Esophagus muscularis mucosa (tissue), 3 donors: ENCODE data around the gene MED13L.

Experiments used
- POLR2A ChIP-seq: fragments of 450-650 bp; IDR thresholded peaks from one replicate; pipeline ENCODE4 v1.6.1; 2017; ENCODE audit warnings: antibody characterized with exemption, moderate library complexity, mild to moderate bottlenecking, low read depth
- POLR2AphosphoS5 ChIP-seq, 2 donors: sonication (generic); formaldehyde crosslinking; IDR thresholded peaks; one replicate each; pipeline ENCODE4 v1.6.1; 2017; ENCODE audit warnings: antibody characterized with exemption in 2 of 2
- TF ChIP-seq, protein P1 (sequence below), 3 experiments: fragments of 200-600 bp in 2 of 3; fragments of 450-650 bp in 1 of 3; sonication (generic) in 2 of 3; IDR thresholded peaks; one replicate each; pipeline ENCODE4 v1.5.1; 2017 to 2019; ENCODE audit warnings: antibody characterized with exemption in 3 of 3, mild to moderate bottlenecking in 2 of 3, moderate library complexity in 1 of 3

DNA sequence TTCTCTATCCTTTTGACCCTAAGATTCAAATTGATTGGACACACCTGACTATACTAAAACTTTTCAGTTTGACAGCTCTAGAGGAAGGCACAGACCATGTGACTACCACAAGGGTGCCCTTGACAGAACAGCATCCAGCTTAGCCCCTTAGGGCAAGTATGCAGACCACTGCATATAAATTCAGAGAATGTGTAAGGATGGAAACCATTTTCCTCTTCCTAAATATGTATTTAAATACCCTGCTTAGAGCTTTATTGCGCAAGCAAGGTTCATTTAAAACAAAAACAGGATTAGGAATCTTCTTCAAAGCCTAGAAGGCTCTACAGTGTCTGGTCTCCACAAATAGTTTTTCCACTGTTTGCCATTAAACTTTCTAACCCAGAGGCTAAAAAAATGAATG, 202.8 kb downstream of the MED13L start:
- TF ChIP-seq, protein P1, sequence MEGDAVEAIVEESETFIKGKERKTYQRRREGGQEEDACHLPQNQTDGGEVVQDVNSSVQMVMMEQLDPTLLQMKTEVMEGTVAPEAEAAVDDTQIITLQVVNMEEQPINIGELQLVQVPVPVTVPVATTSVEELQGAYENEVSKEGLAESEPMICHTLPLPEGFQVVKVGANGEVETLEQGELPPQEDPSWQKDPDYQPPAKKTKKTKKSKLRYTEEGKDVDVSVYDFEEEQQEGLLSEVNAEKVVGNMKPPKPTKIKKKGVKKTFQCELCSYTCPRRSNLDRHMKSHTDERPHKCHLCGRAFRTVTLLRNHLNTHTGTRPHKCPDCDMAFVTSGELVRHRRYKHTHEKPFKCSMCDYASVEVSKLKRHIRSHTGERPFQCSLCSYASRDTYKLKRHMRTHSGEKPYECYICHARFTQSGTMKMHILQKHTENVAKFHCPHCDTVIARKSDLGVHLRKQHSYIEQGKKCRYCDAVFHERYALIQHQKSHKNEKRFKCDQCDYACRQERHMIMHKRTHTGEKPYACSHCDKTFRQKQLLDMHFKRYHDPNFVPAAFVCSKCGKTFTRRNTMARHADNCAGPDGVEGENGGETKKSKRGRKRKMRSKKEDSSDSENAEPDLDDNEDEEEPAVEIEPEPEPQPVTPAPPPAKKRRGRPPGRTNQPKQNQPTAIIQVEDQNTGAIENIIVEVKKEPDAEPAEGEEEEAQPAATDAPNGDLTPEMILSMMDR (IDR thresholded peaks at IDR 0.05), result no peak
- TF ChIP-seq POLR2AphosphoS5 (IDR thresholded peaks at IDR 0.05) (no peak), POLR2A (no peak)
